HK-2 (cell line): Measurements from ENCODE around the gene GLRB.
A peak's percentile ranks its signal among the peaks of the same experiment; 100 is the strongest.
"Not testable (repeated sequence)": the region's sequence is repeated elsewhere in the genome, so short reads cannot be mapped to it uniquely, and the experiment has no call there.

ENCODE experiments used
- DNase-seq: peaks from one replicate; pipeline ENCODE4 v3.0.0-alpha.2; 2018; ENCODE audit not compliant: unreplicated experiment

GLRB gene

GRCh38 chr4:157075811-157076577 lies at the start of gene GLRB:
GLRB (plus strand) TSS chr4:157076150; CDS start chr4:157078025, 1,875 bp downstream.
- DNase-seq: peak; percentile 58

- DNase-seq: no peak
Measured at GRCh38 chr4:157035471-157035870, 40.5 kb upstream of the GLRB start.

- DNase-seq: no peak
Measured at GRCh38 chr4:157040405-157040804, 35.5 kb upstream of the GLRB start.

- peak; percentile 31 for DNase-seq
Measured at GRCh38 chr4:157043131-157043530, 32.8 kb upstream of the GLRB start.

DNA sequence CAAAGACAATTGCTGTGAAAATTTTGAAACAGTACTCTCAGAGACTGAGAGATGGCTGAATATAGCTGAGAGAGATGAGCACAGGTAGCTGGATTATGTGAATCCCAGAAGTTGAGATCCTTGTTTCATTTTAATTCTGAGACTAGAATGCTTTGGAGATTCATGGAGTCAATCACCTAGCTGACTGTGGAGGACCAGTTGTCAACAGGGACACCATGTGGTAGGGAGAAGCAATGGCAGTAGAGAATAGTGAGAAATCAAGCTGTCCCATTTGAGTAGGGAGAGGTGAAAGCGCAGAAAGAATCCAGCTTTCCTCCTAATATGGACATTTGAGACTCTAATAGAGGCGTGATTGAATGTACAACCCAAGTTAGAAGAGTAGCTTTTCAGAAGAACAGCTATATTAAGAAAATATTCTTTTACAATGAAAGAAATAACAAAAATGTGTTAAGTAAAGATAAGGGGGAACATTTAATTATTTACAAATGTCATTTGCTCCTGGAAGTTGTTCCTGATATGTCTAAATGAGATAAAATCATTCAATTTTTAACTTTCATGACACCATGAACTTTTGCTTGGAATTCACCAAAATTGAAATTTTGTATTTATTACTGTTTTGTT lies 30.3 kb upstream of the GLRB start:
- DNase-seq: peak; percentile 31

GRCh38 chr4:157048248-157048647 lies 27.7 kb upstream of the GLRB start:
- DNase-seq: no peak

DNA sequence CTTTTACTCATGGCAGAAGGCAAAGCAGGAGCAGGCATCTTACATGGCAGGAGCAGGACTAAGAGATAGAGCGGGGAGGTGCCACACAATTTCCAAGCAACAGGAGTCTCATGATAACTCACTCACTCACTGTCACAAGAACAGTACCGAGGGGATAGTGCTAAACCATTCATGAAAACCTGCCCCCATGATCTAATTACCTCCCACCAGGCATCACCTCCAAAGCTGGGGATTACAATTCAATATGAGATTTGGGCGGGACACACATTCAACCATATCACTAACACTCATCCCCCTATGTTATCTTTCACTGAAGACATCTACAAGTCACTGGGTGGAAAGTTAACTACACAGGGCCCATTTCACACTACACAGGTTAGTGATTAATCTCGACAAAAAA lies 25.4 kb upstream of the GLRB start:
- no peak for DNase-seq

DNA sequence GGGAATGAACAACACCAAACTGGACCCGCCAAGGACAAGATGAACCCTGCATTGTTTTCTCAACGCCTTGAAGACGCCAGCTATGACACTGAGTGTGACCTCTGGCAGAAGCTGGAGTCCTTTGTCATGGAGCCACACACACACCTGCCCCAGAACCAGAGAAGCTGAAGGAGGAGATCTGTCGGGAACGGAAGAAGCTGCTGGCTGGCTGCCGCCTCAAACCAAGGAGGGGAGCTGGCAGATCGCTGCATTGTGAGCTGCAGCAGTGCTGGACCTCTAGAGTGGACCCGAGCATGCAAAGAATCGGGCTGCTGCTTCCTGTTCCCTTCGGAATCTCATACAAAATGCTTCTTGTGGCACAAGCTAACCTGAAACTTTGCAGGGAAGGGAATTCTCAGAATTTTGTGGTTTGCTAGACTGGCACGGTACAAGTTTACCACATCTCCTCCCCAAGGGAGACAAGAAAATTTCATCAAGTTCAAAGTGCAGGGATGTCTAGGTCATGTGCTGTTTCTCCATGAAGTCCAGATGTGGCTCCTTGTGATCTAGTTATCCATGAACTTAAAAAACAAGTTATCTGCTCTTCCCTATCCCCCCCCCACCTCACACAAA lies 23.4 kb upstream of the GLRB start:
- DNase-seq: no peak

GRCh38 chr4:157057218-157057617 lies 18.7 kb upstream of the GLRB start:
- no peak for DNase-seq

GRCh38 chr4:157058899-157059298 lies 17.1 kb upstream of the GLRB start:
- not testable (repeated sequence) for DNase-seq

DNA sequence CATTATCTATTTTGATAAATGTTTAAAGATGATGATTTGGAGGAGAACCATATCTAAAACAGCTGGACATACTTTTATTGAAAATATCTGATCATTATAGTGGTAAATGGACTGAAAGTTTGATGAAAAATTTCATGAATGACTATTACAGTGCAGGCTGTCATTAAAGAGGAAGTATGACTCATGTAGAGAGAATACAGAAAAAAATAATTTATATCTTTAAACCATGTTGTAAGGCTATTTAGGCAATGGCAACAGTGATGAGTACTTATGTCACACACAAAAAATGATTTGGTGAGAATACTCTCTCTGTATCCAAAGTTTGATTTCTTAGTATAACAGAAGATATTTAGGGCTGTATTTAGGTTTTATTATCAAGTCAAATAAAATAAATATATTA lies 3.9 kb upstream of the GLRB start:
- DNase-seq: no peak

DNA sequence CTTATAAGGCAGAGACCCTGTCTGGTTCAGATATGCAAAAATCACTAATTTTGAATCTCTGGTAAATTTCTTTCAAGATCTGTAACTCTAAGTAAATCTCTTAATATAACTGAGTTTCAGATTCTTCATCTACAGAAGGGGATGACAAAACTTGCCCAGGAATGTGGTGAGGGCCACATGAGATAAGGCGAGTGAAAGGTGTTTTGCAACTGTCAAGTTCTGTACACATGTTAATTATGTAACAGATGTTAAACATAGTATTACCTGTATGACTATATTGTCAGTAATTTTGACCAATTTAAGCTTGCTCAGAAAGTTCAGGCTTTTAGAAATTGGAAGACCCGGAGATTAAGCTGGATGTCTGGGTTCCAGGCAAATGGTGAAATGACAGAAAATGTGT lies 549 bp upstream of the GLRB start:
- no peak for DNase-seq

DNA sequence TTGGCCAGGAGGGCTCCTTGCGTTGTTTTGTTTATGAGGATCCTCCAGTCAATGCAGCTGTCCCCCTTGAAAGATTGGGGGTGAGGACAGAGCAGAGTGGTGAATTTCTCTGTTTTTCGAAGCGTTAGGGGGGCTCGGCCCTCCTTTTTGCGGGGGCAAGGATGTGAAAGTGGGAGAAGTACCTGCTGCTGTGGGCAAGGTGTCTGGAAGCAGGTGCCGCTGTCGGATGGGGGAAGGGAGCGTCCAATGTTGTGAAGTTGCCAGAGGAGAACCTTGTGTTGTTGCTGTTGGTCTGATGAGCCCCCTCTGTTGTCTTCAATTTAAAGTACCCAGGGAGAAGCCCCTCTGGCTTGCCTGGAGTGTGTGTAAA lies 613 bp downstream of the GLRB start:
- DNase-seq: peak; percentile 18

DNA sequence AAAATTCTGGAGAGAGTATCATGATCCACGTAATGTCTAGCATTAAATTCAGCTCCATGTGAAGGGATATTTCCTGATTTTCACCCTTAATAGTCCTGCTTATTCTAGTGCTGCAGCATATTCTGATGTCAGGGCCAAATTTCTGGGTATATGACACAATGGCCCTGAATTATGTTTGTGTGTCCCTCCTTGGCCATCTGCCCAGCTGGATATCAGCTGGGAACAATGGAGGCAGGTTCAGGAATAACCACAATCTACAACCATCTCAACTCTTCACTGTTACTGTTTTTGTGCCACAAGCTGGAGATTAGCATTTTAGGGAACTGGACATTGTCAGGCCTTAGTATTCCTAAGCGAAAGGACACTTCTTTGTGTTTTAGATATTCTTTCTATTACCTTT lies 3.5 kb downstream of the GLRB start:
- no peak for DNase-seq

DNA sequence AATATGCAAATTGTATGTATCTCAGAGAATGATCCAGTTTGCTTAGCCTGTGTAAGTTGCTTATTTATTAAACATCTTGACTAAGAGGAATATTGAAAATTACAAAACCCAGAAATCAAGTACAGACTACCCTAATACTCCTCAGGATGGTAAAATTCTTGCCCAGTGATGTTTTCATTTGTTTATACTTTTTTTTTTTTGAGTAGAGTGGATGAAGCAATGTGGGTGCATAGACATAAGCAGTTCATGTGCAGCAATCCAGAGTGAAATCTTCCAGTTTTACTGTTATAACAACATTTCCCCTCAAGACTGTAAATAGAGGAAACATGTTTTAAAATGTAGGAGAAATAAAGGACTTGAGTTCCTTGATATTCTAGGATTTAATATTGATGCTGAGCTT lies 4.7 kb downstream of the GLRB start:
- no peak for DNase-seq

DNA sequence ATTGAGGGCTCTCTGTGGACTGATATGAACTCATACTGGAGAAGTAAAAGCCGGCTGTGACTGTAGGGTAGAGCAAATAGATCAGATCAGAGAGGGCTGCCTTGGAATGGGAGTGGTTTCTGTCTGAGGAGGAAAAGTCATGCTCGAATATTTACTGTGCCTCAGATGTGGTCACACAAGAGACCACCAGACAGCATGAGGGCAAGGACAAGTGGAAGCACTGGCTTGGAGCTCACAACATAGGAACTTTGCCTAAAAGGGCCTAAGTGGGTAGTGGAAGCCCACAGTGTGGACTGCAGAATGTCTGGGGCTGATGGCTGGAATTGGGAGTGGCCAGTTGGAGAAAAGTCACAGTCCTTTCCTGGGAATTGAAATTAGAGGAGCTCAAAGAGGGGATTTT lies 19.8 kb downstream of the GLRB start:
- DNase-seq: no peak

- no peak for DNase-seq
Measured at GRCh38 chr4:157096439-157096838, 20.5 kb downstream of the GLRB start.

DNA sequence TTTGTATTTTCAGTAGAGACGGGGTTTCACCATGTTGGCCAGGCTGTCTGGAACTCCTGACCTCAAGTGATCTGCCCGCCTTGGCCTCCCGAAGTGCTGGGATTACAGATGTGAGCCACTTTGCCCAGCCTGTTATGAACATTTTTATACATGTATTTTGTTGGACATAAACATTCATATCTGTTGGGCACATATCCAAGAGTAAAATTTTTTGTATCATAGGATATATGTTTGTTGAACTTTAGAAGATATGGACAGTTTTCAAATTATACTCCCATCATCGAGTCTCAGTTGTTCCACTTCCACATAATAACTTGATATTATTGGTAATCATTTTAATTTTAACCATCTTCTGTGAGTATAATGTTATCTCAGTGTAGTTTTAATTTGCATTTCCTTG lies 23.6 kb downstream of the GLRB start:
- no peak for DNase-seq

- DNase-seq: no peak
Measured at GRCh38 chr4:157104541-157104940, 28.6 kb downstream of the GLRB start.

GRCh38 chr4:157114671-157115070 lies 38.7 kb downstream of the GLRB start:
- no peak for DNase-seq

GRCh38 chr4:157115613-157116335 lies 39.8 kb downstream of the GLRB start:
- no peak for DNase-seq

DNA sequence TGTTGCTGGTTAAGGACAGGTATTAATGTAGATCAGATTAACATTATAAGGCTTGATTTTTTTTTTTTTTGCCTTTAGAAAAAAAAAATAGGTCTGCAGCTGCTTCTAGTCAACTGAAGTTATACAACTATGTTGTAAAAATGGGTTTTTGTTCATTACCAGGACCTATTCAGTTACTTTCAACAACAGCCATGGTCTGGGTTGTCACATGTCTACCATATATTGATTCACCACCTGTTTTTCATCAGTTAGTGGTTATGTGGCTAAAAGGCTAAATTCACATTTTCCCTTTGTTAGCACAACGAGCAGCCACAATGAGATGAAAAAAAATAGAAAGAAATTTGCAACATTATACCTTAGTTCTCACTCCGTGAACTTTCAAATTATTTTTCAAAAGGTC lies 45.5 kb downstream of the GLRB start:
- DNase-seq: no peak

DNA sequence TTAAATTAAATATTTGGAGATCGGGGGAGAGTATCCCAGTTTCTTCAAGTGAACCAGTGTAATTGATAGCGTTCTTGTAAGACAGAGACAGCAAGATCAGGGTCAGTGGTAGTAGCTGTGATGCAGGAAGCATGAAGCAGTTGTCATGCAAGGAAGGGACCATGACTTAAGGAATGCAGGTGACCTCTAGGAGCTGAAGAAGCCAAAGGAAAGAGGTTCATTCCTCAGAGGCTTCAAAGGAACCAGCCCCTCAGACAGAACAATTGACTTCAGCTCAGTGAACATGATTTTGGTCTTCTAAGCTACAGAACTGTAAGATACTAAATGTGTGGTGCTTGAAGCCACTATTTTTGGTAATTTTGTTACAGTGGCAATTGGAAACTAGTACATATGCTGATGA lies 51.6 kb downstream of the GLRB start:
- DNase-seq: no peak
